Suprapubic skin (tissue), 3 donors: Measurements from ENCODE around the gene MRGPRF.

Experiments
- POLR2A ChIP-seq, 2 donors: fragments of 450-650 bp; IDR thresholded peaks; one replicate each; pipeline ENCODE4 v1.6.1; 2017; ENCODE audit warnings: antibody characterized with exemption in 2 of 2, mild to moderate bottlenecking in 2 of 2, moderate library complexity in 2 of 2
- TF ChIP-seq, protein P1 (sequence below), 2 donors: fragments of 200-600 bp in 1 of 2; fragments of 450-650 bp in 1 of 2; sonication (generic) in 1 of 2; IDR thresholded peaks; one replicate each; pipeline ENCODE4 v1.5.1; 2016 to 2019; ENCODE audit warnings: antibody characterized with exemption in 2 of 2, mild to moderate bottlenecking in 1 of 2, moderate library complexity in 1 of 2

DNA sequence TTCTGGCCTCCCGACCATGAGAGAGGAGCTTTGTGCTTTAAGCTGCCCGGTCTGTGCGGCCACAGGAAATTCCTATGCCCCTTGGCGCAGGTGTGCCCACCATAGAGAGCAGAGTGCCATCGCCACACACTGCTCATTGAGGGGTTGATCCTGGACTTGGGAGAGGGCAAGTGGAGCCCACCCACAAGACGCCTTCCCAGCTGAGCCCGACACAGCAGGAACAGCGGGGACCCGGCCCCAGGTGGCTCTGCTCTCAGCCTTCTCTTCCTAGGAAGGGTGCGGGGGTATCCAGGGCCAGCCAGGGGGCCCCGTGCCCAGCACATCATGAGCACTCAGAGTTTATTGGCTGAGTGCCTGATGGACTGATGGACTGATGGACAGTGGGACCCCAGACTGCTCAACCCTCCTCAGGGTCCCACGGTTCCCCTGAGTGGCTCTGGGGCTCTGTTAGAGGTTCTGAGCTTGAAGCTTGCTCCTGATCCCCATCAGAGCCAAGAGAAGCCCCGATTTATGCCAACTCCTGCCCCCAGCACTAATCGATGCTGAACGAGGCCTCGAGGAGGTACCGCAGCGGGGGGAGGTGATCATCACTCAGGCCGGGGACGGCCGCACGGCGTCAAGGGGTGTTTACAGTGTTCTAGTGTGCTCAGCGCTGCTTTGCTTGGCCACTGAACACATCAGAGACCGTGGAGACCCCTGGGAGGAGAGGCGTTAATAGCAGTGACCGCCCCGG is 18.7 kb downstream of the MRGPRF start:
- TF ChIP-seq, protein P1, sequence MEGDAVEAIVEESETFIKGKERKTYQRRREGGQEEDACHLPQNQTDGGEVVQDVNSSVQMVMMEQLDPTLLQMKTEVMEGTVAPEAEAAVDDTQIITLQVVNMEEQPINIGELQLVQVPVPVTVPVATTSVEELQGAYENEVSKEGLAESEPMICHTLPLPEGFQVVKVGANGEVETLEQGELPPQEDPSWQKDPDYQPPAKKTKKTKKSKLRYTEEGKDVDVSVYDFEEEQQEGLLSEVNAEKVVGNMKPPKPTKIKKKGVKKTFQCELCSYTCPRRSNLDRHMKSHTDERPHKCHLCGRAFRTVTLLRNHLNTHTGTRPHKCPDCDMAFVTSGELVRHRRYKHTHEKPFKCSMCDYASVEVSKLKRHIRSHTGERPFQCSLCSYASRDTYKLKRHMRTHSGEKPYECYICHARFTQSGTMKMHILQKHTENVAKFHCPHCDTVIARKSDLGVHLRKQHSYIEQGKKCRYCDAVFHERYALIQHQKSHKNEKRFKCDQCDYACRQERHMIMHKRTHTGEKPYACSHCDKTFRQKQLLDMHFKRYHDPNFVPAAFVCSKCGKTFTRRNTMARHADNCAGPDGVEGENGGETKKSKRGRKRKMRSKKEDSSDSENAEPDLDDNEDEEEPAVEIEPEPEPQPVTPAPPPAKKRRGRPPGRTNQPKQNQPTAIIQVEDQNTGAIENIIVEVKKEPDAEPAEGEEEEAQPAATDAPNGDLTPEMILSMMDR (IDR thresholded peaks at IDR 0.05): no peak
- no peak for TF ChIP-seq POLR2A (IDR thresholded peaks at IDR 0.05)
